Right lobe of liver (tissue), 6 donors: ENCODE results near the gene TSC22D4. TPM values are rescaled to one million over a fixed set of nuclear protein-coding genes. Genes with fewer than 3 reads are reported as not detected.

ENCODE experiments used
- ATAC-seq, 4 donors: fragments of 200-7000 bp; cut with Tn5 transposase; one replicate each; pipeline ENCODE4 v1.9.1; 2020; ENCODE audit warnings: mild to moderate bottlenecking in 4 of 4, moderate library complexity in 4 of 4
- DNase-seq, 3 donors: peaks; one replicate each; pipeline ENCODE4 v3.0.0-alpha.2; 2020
- H3K27ac ChIP-seq, 3 donors: fragments of 200-600 bp; one replicate each; pipeline ENCODE4 v1.8.0; 2022
- H3K27me3 ChIP-seq, 2 donors: fragments of 200-600 bp; one replicate each; pipeline ENCODE4 v1.8.0; 2022
- H3K36me3 ChIP-seq, 4 donors: fragments of 200-600 bp; sonication (generic) in 1 of 4; one replicate each; pipeline versions ENCODE4 v1.5.1 to v1.8.0; 2017 to 2022; ENCODE audit warnings: control low read depth in 1 of 4
- H3K4me1 ChIP-seq, 4 donors: fragments of 200-600 bp; sonication (generic) in 1 of 4; one replicate each; pipeline versions ENCODE4 v1.5.1 to v1.8.0; 2017 to 2022; ENCODE audit warnings: control low read depth in 1 of 4
- H3K4me3 ChIP-seq, 3 donors: fragments of 200-600 bp; one replicate each; pipeline ENCODE4 v1.8.0; 2022
- H3K9me3 ChIP-seq, 4 donors: fragments of 200-600 bp; sonication (generic) in 1 of 4; one replicate each; pipeline versions ENCODE4 v1.5.1 to v1.8.0; 2017 to 2022; ENCODE audit warnings: control low read depth in 1 of 4
- CTCF ChIP-seq, 4 donors: fragments of 200-600 bp in 3 of 4; fragments of 450-650 bp in 1 of 4; IDR thresholded peaks; one replicate each; pipeline versions ENCODE4 v1.5.1 to v1.8.0; 2016 to 2022; ENCODE audit warnings: antibody characterized with exemption in 4 of 4, mild to moderate bottlenecking in 2 of 4
- POLR2A ChIP-seq: fragments of 450-650 bp; IDR thresholded peaks from one replicate; pipeline ENCODE4 v1.6.1; 2017; ENCODE audit warnings: antibody characterized with exemption, mild to moderate bottlenecking
- WGBS: methylation state at CpG from one replicate; pipeline ENCODE4 v1.1.6; 2018; ENCODE audit warnings: low coverage, low lambda C conversion rate; ENCODE audit not compliant: insufficient coverage; ENCODE audit errors: missing lambda C conversion rate; 5-methylcytosine and 5-hydroxymethylcytosine counted together
- intact Hi-C, 2 donors: fragments of 100-400 bp; cut with DNase I; formaldehyde crosslinking; loops; one replicate each; pipeline versions ENCODE4 v1.11.2 to v1.14.1; 2022
- total RNA-seq, 6 experiments: library from RNA; depleted of rRNA in 2 of 6; stranded (reverse); fragments of >200 nt in 2 of 6; fragmentation: NEBNext Ultra II Directional in 3 of 6; extraction: Animal tissue kit (Norgen Biotek cat#: 25700) in 3 of 6; gene quantifications; one replicate each; pipeline versions ENCODE4 v1.1.0 to v1.2.4, GENCODE V29; 2016 to 2023
- donor health status: DM: no; HTN: yes; CAD: no.
- donor health status: DM: no; HTN: no; CAD: no.
- donor health status: DM: no; HTN: no; CAD: no.
- donor health status: DM: no; HTN: yes; CAD: no.
- donor health status: DM: no; HTN: yes; CAD: no.

TSC22D4 gene
- total RNA-seq, 6 experiments from 2014 or later: 12.5 to 20.5 (median 17.0) TPM

DNA sequence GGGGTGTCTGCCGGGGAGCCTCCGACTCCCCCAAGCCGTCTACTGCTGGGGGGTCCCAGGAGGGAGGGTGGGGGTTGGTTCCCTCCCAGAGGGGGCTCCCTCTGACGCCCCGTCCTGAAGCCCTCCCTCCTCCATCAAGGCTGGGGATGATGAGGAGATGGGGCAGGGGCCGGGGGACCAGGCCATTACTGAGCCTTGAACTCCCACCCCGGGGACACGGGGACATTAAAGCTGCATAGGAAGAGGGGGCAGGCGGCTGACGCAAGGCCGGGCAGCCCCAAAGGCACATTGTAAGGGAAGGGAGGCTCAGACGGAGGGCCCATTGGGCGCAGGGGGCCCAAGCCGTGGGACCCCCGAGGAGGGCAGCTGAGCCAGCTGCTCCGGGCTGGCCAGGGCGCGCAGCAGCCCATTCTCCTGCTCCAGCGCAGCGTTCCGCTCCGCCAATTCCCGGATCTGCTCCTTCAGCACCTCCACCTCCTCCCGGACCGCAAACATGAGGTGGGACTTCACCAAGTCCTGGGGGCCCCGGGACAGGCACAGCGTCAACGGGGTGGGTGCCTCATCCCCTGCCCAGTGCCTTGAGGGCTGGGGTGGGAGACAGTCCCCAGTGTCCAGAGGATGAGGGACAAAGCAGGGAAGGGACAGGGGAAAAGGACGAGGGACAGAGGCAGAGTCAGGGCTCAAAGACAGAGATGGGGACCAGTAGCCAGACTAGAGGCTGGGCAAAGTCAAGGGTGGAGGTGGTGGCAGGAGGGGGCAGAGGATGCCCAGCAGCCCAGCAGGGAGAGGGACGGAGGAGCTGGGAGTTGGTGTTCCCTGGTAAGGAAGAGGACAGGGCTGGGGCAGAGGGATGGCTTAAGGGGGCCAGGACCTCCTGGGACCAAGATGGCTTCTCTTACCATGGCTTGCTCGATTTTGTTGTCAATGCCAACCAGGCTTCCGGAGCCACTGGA is 12.1 kb downstream of the TSC22D4 start:
- peaks cover 0 to 1% (median 0%) of the 10 kb centered on the region in 4 donors for H3K36me3 ChIP-seq
- ATAC-seq (no peak), DNase-seq (no peak)
- H3K27ac ChIP-seq: no peak overlapping the region
- no peaks in the 10 kb centered on the region for H3K9me3 ChIP-seq
- H3K4me1 ChIP-seq: peaks cover 0 to 14% (median 2%) of the 10 kb centered on the region in 4 donors
- 56% methylated on average over 15 of the region's 32 CpGs for WGBS
- no peaks in the 10 kb centered on the region for H3K27me3 ChIP-seq
- intact Hi-C loops: no loop called here
- no peak overlapping the region for H3K4me3 ChIP-seq
- TF ChIP-seq POLR2A: no peak
- no peak for TF ChIP-seq CTCF (IDR thresholded peaks at IDR 0.05)

DNA sequence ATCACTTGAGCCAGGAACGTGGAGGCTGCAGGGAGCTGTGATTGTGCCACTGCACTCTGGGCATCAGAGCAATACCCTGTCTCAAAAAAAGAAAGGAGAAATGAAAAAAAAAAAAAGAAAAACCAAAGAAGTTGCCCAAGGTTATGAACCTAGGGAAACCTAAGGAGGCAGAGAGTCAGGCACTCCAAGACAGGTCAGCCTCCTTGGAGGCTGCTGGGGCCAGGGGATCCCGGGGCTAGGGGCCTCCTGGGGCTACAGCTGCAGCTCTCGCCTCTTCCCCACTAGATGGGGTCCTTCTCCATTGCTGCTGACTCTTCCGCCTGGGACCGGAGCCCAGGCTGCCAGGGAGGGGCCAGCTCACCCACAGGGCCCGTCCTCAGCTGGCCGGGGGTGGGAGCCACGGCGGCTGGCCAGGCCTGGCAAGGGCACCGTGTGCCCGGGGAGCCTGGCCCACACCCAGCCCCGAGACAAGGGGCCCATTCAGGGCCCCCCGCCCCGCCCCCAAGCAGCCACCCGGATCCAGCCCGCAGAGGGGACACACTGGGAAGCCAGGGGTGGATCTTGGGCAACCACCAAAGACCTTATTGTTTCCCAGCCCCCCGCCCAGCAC is 13.2 kb downstream of the TSC22D4 start:
- intact Hi-C loops: no loop called here
- 19% methylated on average over 2 of the region's 17 CpGs for WGBS
- Histone ChIP-seq H3K36me3 (peaks cover 0 to 1% (median 0%) of the 10 kb centered on the region in 4 donors), H3K4me3 (no peak overlapping the region), H3K27ac (no peak overlapping the region), H3K9me3 (no peaks in the 10 kb centered on the region), H3K4me1 (peaks cover 0 to 14% (median 2%) of the 10 kb centered on the region in 4 donors), H3K27me3 (no peaks in the 10 kb centered on the region)
- ATAC-seq (peak; percentile 84 to 90 (median 88)), DNase-seq (peak; percentile 74 to 81 (median 78))
- no peak for TF ChIP-seq POLR2A
- peak; percentile 50 to 77 (median 68) for TF ChIP-seq CTCF (IDR thresholded peaks at IDR 0.05)

GRCh38 chr7:100465299-100465698 is 13.7 kb downstream of the TSC22D4 start:
- Histone ChIP-seq H3K4me3 (no peak overlapping the region), H3K27me3 (no peaks in the 10 kb centered on the region), H3K4me1 (peaks cover 0 to 14% (median 2%) of the 10 kb centered on the region in 4 donors), H3K36me3 (peaks cover 0 to 1% (median 0%) of the 10 kb centered on the region in 4 donors), H3K9me3 (no peaks in the 10 kb centered on the region), H3K27ac (no peak overlapping the region)
- 52% methylated on average over 7 of the region's 8 CpGs for WGBS
- TF ChIP-seq POLR2A: no peak
- TF ChIP-seq CTCF (IDR thresholded peaks at IDR 0.05): no peak
- intact Hi-C loops: no loop called here
- DNase-seq (no peak), ATAC-seq (peak in 1 of 4 donors; percentile 18)

GRCh38 chr7:100464791-100465190 is 14.2 kb downstream of the TSC22D4 start:
- no peaks in the 10 kb centered on the region for H3K27me3 ChIP-seq
- no peaks in the 10 kb centered on the region for H3K9me3 ChIP-seq
- whole genome bisulfite sequencing: 100% methylated on average over 1 of the region's 2 CpGs
- ATAC-seq (no peak), DNase-seq (no peak)
- peaks cover 0 to 14% (median 2%) of the 10 kb centered on the region in 4 donors for H3K4me1 ChIP-seq
- H3K27ac ChIP-seq: no peak overlapping the region
- H3K4me3 ChIP-seq: no peak overlapping the region
- intact Hi-C loops: no loop called here
- H3K36me3 ChIP-seq: peaks cover 0 to 1% (median 0%) of the 10 kb centered on the region in 4 donors
- TF ChIP-seq CTCF (IDR thresholded peaks at IDR 0.05) (no peak), POLR2A (no peak)
